ENCODE measurements around the gene ERAS.

The ERAS gene

GRCh38 chrX:48786825-48787504 is 39.3 kb upstream of the ERAS start:
- peaks cover 8% of the 10 kb centered on the region; the same call in 1 of the 2 replicates for H3K9me3 ChIP-seq (ENCODE audit: control insufficient read depth, insufficient read depth, low read depth, low read length)
- no peak overlapping the region for H3K9ac ChIP-seq (ENCODE audit: low read length)
- no peak overlapping the region for H3K4me3 ChIP-seq (ENCODE audit: low read depth, low read length)
- no peak overlapping the region for H3K27ac ChIP-seq (ENCODE audit: low read depth, low read length)
- no peaks in the 10 kb centered on the region for H3K4me1 ChIP-seq (ENCODE audit: control insufficient read depth, insufficient read depth, low read length)
- H3K36me3 ChIP-seq (ENCODE audit: control insufficient read depth, insufficient read depth, low read length): no peaks in the 10 kb centered on the region
- peaks cover 7% of the 10 kb centered on the region for H3K27me3 ChIP-seq (ENCODE audit: control insufficient read depth, insufficient read depth, low read length)

- no peaks in the 10 kb centered on the region for H3K4me1 ChIP-seq (ENCODE audit: control insufficient read depth, insufficient read depth, low read length)
- peaks cover 7% of the 10 kb centered on the region for H3K27me3 ChIP-seq (ENCODE audit: control insufficient read depth, insufficient read depth, low read length)
- H3K9me3 ChIP-seq (ENCODE audit: control insufficient read depth, insufficient read depth, low read depth, low read length): peaks cover 8% of the 10 kb centered on the region; the same call in 1 of the 2 replicates
- no peak overlapping the region for H3K9ac ChIP-seq (ENCODE audit: low read length)
- no peaks in the 10 kb centered on the region for H3K36me3 ChIP-seq (ENCODE audit: control insufficient read depth, insufficient read depth, low read length)
- no peak overlapping the region for H3K27ac ChIP-seq (ENCODE audit: low read depth, low read length)
- H3K4me3 ChIP-seq (ENCODE audit: low read depth, low read length): no peak overlapping the region
Measured at GRCh38 chrX:48787505-48788443, 38.5 kb upstream of the ERAS start.

- Histone ChIP-seq H3K27ac (ENCODE audit: low read depth, low read length) (no peak overlapping the region), H3K36me3 (ENCODE audit: control insufficient read depth, insufficient read depth, low read length) (no peaks in the 10 kb centered on the region), H3K4me1 (ENCODE audit: control insufficient read depth, insufficient read depth, low read length) (no peaks in the 10 kb centered on the region; the same call in 1 of the 2 replicates), H3K27me3 (ENCODE audit: control insufficient read depth, insufficient read depth, low read length) (peaks cover 7% of the 10 kb centered on the region), H3K9ac (ENCODE audit: low read length) (no peak overlapping the region), H3K9me3 (ENCODE audit: control insufficient read depth, insufficient read depth, low read depth, low read length) (peaks cover 15% of the 10 kb centered on the region; the same call in 1 of the 2 replicates), H3K4me3 (ENCODE audit: low read depth, low read length) (no peak overlapping the region)
Measured at GRCh38 chrX:48789366-48790220, 36.7 kb upstream of the ERAS start.

- Histone ChIP-seq H3K27me3 (ENCODE audit: control insufficient read depth, insufficient read depth, low read length) (peaks cover 7% of the 10 kb centered on the region), H3K9ac (ENCODE audit: low read length) (no peak overlapping the region), H3K4me1 (ENCODE audit: control insufficient read depth, insufficient read depth, low read length) (peaks cover 6% of the 10 kb centered on the region; the same call in 1 of the 2 replicates)
Measured at GRCh38 chrX:48790477-48790876, 35.8 kb upstream of the ERAS start.

GRCh38 chrX:48791063-48791820 is 35.1 kb upstream of the ERAS start:
- Histone ChIP-seq H3K27me3 (ENCODE audit: control insufficient read depth, insufficient read depth, low read length) (peaks cover 7% of the 10 kb centered on the region), H3K9me3 (ENCODE audit: control insufficient read depth, insufficient read depth, low read depth, low read length) (peaks cover 15% of the 10 kb centered on the region; the same call in 1 of the 2 replicates), H3K27ac (ENCODE audit: low read depth, low read length) (no peak overlapping the region), H3K36me3 (ENCODE audit: control insufficient read depth, insufficient read depth, low read length) (no peaks in the 10 kb centered on the region), H3K9ac (ENCODE audit: low read length) (no peak overlapping the region), H3K4me3 (ENCODE audit: low read depth, low read length) (no peak overlapping the region), H3K4me1 (ENCODE audit: control insufficient read depth, insufficient read depth, low read length) (peaks cover 6% of the 10 kb centered on the region; the same call in 1 of the 2 replicates)

More at GRCh38 chrX:48790477-48790876, 35.8 kb upstream of the ERAS start:
- no peak overlapping the region for H3K27ac ChIP-seq (ENCODE audit: low read depth, low read length)
- H3K9me3 ChIP-seq (ENCODE audit: control insufficient read depth, insufficient read depth, low read depth, low read length): peaks cover 15% of the 10 kb centered on the region; the same call in 1 of the 2 replicates
- H3K36me3 ChIP-seq (ENCODE audit: control insufficient read depth, insufficient read depth, low read length): no peaks in the 10 kb centered on the region
- no peak overlapping the region for H3K4me3 ChIP-seq (ENCODE audit: low read depth, low read length)

- Histone ChIP-seq H3K36me3 (ENCODE audit: control insufficient read depth, insufficient read depth, low read length) (no peaks in the 10 kb centered on the region), H3K27me3 (ENCODE audit: control insufficient read depth, insufficient read depth, low read length) (peaks cover under 1% of the 10 kb centered on the region; the same call in 1 of the 2 replicates), H3K9me3 (ENCODE audit: control insufficient read depth, insufficient read depth, low read depth, low read length) (peaks cover 15% of the 10 kb centered on the region; the same call in 1 of the 2 replicates), H3K4me1 (ENCODE audit: control insufficient read depth, insufficient read depth, low read length) (peaks cover 6% of the 10 kb centered on the region; the same call in 1 of the 2 replicates), H3K9ac (ENCODE audit: low read length) (no peak overlapping the region), H3K4me3 (ENCODE audit: low read depth, low read length) (no peak overlapping the region), H3K27ac (ENCODE audit: low read depth, low read length) (no peak overlapping the region)
Measured at GRCh38 chrX:48792219-48792618, 34.1 kb upstream of the ERAS start.

- H3K27ac ChIP-seq (ENCODE audit: low read depth, low read length): no peak overlapping the region
- H3K27me3 ChIP-seq (ENCODE audit: control insufficient read depth, insufficient read depth, low read length): no peaks in the 10 kb centered on the region
- no peak overlapping the region for H3K4me3 ChIP-seq (ENCODE audit: low read depth, low read length)
- H3K9me3 ChIP-seq (ENCODE audit: control insufficient read depth, insufficient read depth, low read depth, low read length): peaks cover 13% of the 10 kb centered on the region; the same call in 1 of the 2 replicates
- H3K9ac ChIP-seq (ENCODE audit: low read length): no peak overlapping the region
- no peaks in the 10 kb centered on the region for H3K36me3 ChIP-seq (ENCODE audit: control insufficient read depth, insufficient read depth, low read length)
- peaks cover 6% of the 10 kb centered on the region; the same call in 1 of the 2 replicates for H3K4me1 ChIP-seq (ENCODE audit: control insufficient read depth, insufficient read depth, low read length)
Measured at GRCh38 chrX:48793935-48794334, 32.4 kb upstream of the ERAS start.

- no peak overlapping the region for H3K9ac ChIP-seq (ENCODE audit: low read length)
- no peak overlapping the region for H3K4me3 ChIP-seq (ENCODE audit: low read depth, low read length)
- no peak overlapping the region for H3K27ac ChIP-seq (ENCODE audit: low read depth, low read length)
- H3K36me3 ChIP-seq (ENCODE audit: control insufficient read depth, insufficient read depth, low read length): no peaks in the 10 kb centered on the region
- peaks cover 13% of the 10 kb centered on the region; the same call in 1 of the 2 replicates for H3K9me3 ChIP-seq (ENCODE audit: control insufficient read depth, insufficient read depth, low read depth, low read length)
- peaks cover 6% of the 10 kb centered on the region; the same call in 1 of the 2 replicates for H3K4me1 ChIP-seq (ENCODE audit: control insufficient read depth, insufficient read depth, low read length)
- no peaks in the 10 kb centered on the region for H3K27me3 ChIP-seq (ENCODE audit: control insufficient read depth, insufficient read depth, low read length)
Measured at GRCh38 chrX:48794340-48794910, 31.9 kb upstream of the ERAS start.

- Histone ChIP-seq H3K4me3 (ENCODE audit: low read depth, low read length) (no peak overlapping the region), H3K9ac (ENCODE audit: low read length) (no peak overlapping the region), H3K36me3 (ENCODE audit: control insufficient read depth, insufficient read depth, low read length) (no peaks in the 10 kb centered on the region), H3K27ac (ENCODE audit: low read depth, low read length) (no peak overlapping the region), H3K9me3 (ENCODE audit: control insufficient read depth, insufficient read depth, low read depth, low read length) (peaks cover 13% of the 10 kb centered on the region; the same call in 1 of the 2 replicates), H3K4me1 (ENCODE audit: control insufficient read depth, insufficient read depth, low read length) (peaks cover 6% of the 10 kb centered on the region; the same call in 1 of the 2 replicates), H3K27me3 (ENCODE audit: control insufficient read depth, insufficient read depth, low read length) (no peaks in the 10 kb centered on the region)
Measured at GRCh38 chrX:48794911-48795515, 31.3 kb upstream of the ERAS start.
